ENCODE results near the gene DEPDC4.

- no peak for TF ChIP-seq CTCF (IDR thresholded peaks at IDR 0.05)
- no peak for TF ChIP-seq POLR2A (IDR thresholded peaks at IDR 0.05)
Measured at GRCh38 chr12:100201604-100202423, 65.1 kb downstream of the DEPDC4 start.
